ENCODE data around the gene BABAM1. TPM values are rescaled to one million over a fixed set of nuclear protein-coding genes. Genes with fewer than 3 reads are reported as not detected.

BABAM1 gene
- total RNA-seq, 1 experiment from 2014 or later = 146 TPM

GRCh38 chr19:17312189-17313113 lies 45.2 kb downstream of the BABAM1 start (continued):
- no peak for TF ChIP-seq AFF4 (CRISPR knock-in tag; IDR thresholded peaks at IDR 0.05; ENCODE audit: borderline replicate concordance)
- TF ChIP-seq TP53 (CRISPR knock-in tag; IDR thresholded peaks at IDR 0.05) = no peak
- no peak for TF ChIP-seq ZBTB43 (CRISPR knock-in tag; IDR thresholded peaks at IDR 0.05)
- TF ChIP-seq ELF4 (CRISPR knock-in tag; IDR thresholded peaks at IDR 0.05; ENCODE audit: low read depth) = no peak
- TF ChIP-seq CREM (CRISPR knock-in tag; IDR thresholded peaks at IDR 0.05) = no peak
- no peak for TF ChIP-seq FOXP1 (CRISPR knock-in tag; IDR thresholded peaks at IDR 0.05; ENCODE audit: borderline replicate concordance)
- no peak for TF ChIP-seq CDX4 (CRISPR knock-in tag; IDR thresholded peaks at IDR 0.05; ENCODE audit: borderline replicate concordance)
- TF ChIP-seq TEAD1 (CRISPR knock-in tag; IDR thresholded peaks at IDR 0.05) = no peak
- no peak for TF ChIP-seq GRHL2 (CRISPR knock-in tag; IDR thresholded peaks at IDR 0.05; ENCODE audit: insufficient replicate concordance, severe bottlenecking)
- no peak for TF ChIP-seq USF1 (CRISPR knock-in tag; IDR thresholded peaks at IDR 0.05)

- Mint-ChIP-seq H3K27me3 (ENCODE audit: low read depth) (no peaks in the 10 kb centered on the region), H3K36me3 (peaks cover 27% of the 10 kb centered on the region), H3K27ac (no peak overlapping the region), H3K9me3 (no peaks in the 10 kb centered on the region), H3K4me1 (peaks cover 12% of the 10 kb centered on the region), H3K4me3 (no peak overlapping the region)
- no peak for TF ChIP-seq TP53 (CRISPR knock-in tag; IDR thresholded peaks at IDR 0.05)
- no peak for TF ChIP-seq KAT7 (CRISPR knock-in tag; IDR thresholded peaks at IDR 0.05; ENCODE audit: borderline replicate concordance)
- TF ChIP-seq GRHL2 (CRISPR knock-in tag; IDR thresholded peaks at IDR 0.05; ENCODE audit: insufficient replicate concordance, severe bottlenecking) = no peak
- no peak for TF ChIP-seq FOXP4 (CRISPR knock-in tag; IDR thresholded peaks at IDR 0.05)
- ChIA-PET POLR2A (interaction anchor here (0.7 kb wide), 1 partner anchor 49 kb away, joined by 6 read pairs; no protein-coding TSS in a partner anchor), CTCF (no interaction called here)
- DNase-seq (ENCODE audit: low spot score) (no peak), ATAC-seq (no peak)
Observed at GRCh38 chr19:17314007-17314593, 46.9 kb downstream of the BABAM1 start.

Measured in WTC11 (cell line).